Neural crest cell (in vitro differentiated cells): ENCODE measurements around the gene CMPK2. TPM values are rescaled to one million over a fixed set of nuclear protein-coding genes. Genes with fewer than 3 reads are reported as not detected.

Experiments
- DNase-seq: peaks from one replicate; pipeline ENCODE4 v3.0.0; 2021; ENCODE audit warnings: low read depth, mixed read lengths, low spot score
- H3K27ac Mint-ChIP-seq: one replicate; pipeline ENCODE4 v1.8.0; 2021; ENCODE audit warnings: mild to moderate bottlenecking, mixed read lengths; ENCODE audit not compliant: unreplicated experiment
- H3K27me3 Mint-ChIP-seq: 2 replicates; pipeline ENCODE4 v1.8.0; 2021; ENCODE audit warnings: low read depth, mild to moderate bottlenecking, mixed read lengths
- H3K36me3 Mint-ChIP-seq: 2 replicates; pipeline ENCODE4 v1.8.0; 2021; ENCODE audit warnings: low read depth, mild to moderate bottlenecking, mixed read lengths
- H3K4me1 Mint-ChIP-seq: 2 replicates; pipeline ENCODE4 v1.8.0; 2021; ENCODE audit warnings: mixed read lengths
- H3K4me3 Mint-ChIP-seq: one replicate; pipeline ENCODE4 v1.8.0; 2021; ENCODE audit warnings: mild to moderate bottlenecking, mixed read lengths
- H3K9me3 Mint-ChIP-seq: 2 replicates; pipeline ENCODE4 v1.8.0; 2021; ENCODE audit warnings: mixed read lengths
- total RNA-seq: library from RNA; stranded (reverse); gene quantifications from 2 replicates; pipeline ENCODE4 v1.2.1, GENCODE V29; 2021
- TF ChIP-seq, protein P1 (sequence below): fragments of 200-600 bp; sonication (generic); conservative IDR thresholded peaks from 2 replicates; pipeline ENCODE4 v1.5.0; 2021; ENCODE audit warnings: antibody characterized with exemption, mild to moderate bottlenecking

Gene CMPK2
- total RNA-seq, 1 donor from 2014 or later = 3.3 TPM

GRCh38 chr2:6812857-6813530, 52.7 kb downstream of the CMPK2 start:
- Mint-ChIP-seq H3K9me3 (peaks cover 6% of the 10 kb centered on the region), H3K36me3 (peaks cover 2% of the 10 kb centered on the region), H3K4me1 (peaks cover 11% of the 10 kb centered on the region), H3K4me3 (no peak overlapping the region), H3K27ac (no peak overlapping the region), H3K27me3 (no peaks in the 10 kb centered on the region)
- DNase-seq = no peak
- TF ChIP-seq, protein P1, sequence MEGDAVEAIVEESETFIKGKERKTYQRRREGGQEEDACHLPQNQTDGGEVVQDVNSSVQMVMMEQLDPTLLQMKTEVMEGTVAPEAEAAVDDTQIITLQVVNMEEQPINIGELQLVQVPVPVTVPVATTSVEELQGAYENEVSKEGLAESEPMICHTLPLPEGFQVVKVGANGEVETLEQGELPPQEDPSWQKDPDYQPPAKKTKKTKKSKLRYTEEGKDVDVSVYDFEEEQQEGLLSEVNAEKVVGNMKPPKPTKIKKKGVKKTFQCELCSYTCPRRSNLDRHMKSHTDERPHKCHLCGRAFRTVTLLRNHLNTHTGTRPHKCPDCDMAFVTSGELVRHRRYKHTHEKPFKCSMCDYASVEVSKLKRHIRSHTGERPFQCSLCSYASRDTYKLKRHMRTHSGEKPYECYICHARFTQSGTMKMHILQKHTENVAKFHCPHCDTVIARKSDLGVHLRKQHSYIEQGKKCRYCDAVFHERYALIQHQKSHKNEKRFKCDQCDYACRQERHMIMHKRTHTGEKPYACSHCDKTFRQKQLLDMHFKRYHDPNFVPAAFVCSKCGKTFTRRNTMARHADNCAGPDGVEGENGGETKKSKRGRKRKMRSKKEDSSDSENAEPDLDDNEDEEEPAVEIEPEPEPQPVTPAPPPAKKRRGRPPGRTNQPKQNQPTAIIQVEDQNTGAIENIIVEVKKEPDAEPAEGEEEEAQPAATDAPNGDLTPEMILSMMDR = no peak

- Mint-ChIP-seq H3K27ac (no peak overlapping the region), H3K4me3 (no peak overlapping the region), H3K36me3 (peaks cover 2% of the 10 kb centered on the region), H3K4me1 (peaks cover 19% of the 10 kb centered on the region), H3K9me3 (peaks cover 5% of the 10 kb centered on the region), H3K27me3 (no peaks in the 10 kb centered on the region)
- no peak for DNase-seq
- TF ChIP-seq, protein P1 = no peak
These were observed 54.7 kb downstream of the CMPK2 start for GRCh38 chr2:6810961-6811360.

- H3K27ac Mint-ChIP-seq = no peak overlapping the region
- no peaks in the 10 kb centered on the region for H3K27me3 Mint-ChIP-seq
- TF ChIP-seq, protein P1 = no peak
- no peaks in the 10 kb centered on the region for H3K36me3 Mint-ChIP-seq
- H3K9me3 Mint-ChIP-seq = no peaks in the 10 kb centered on the region
- no peak overlapping the region for H3K4me3 Mint-ChIP-seq
- H3K4me1 Mint-ChIP-seq = peaks cover 37% of the 10 kb centered on the region
- DNase-seq = no peak
These were observed 57.3 kb downstream of the CMPK2 start for GRCh38 chr2:6808426-6808825.

DNA sequence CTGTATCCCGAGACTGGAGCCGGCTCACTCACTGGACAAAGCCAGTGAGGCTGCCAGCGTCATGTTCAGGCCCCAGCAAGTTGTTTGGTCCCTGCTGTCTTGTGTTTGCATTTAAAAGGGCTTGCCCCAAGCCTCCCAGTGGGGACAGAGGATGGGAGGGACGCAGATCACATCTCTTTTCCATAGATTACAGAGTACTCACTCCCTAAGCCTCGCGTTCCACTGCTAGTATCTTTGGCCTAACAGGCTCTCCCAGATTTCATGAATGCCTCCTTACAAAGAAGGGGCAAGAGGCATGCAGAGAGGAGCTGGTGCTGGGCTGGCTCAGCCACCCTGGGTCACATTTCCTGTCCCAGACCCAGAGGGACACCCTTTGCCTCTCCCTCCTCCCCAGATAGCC, 59.1 kb downstream of the CMPK2 start:
- H3K4me1 Mint-ChIP-seq = peaks cover 42% of the 10 kb centered on the region
- peaks cover 3% of the 10 kb centered on the region for H3K36me3 Mint-ChIP-seq
- peaks cover 3% of the 10 kb centered on the region for H3K27me3 Mint-ChIP-seq
- TF ChIP-seq, protein P1 = no peak
- no peak for DNase-seq
- no peaks in the 10 kb centered on the region for H3K9me3 Mint-ChIP-seq
- peak overlapping the region; percentile 44 for H3K27ac Mint-ChIP-seq
- H3K4me3 Mint-ChIP-seq = no peak overlapping the region

GRCh38 chr2:6800553-6800952, 65.2 kb downstream of the CMPK2 start:
- Mint-ChIP-seq H3K4me1 (peaks cover 49% of the 10 kb centered on the region), H3K36me3 (peaks cover 3% of the 10 kb centered on the region)
- no peak for DNase-seq

More at GRCh38 chr2:6800553-6800952, 65.2 kb downstream of the CMPK2 start:
- Mint-ChIP-seq H3K4me3 (no peak overlapping the region), H3K9me3 (no peaks in the 10 kb centered on the region), H3K27me3 (peaks cover 3% of the 10 kb centered on the region), H3K27ac (no peak overlapping the region)
- TF ChIP-seq, protein P1 = no peak

Other genes with a start within 250 kb of the CMPK2 start
- 1.0 and 1.1 TPM in 2 replicates for gene RSAD2, start 11.9 kb upstream of the CMPK2 start, total RNA-seq
- 49.6 and 49.9 TPM in 2 replicates for gene RNF144A, start 51.5 kb upstream of the CMPK2 start, total RNA-seq